HepG2 (cell line): ENCODE measurements around the gene SMURF2. TPM values are rescaled to one million over a fixed set of nuclear protein-coding genes. Genes with fewer than 3 reads are reported as not detected.
A peak's percentile ranks its signal among the peaks of the same experiment; 100 is the strongest.

Experiments
- EEA1 ChIP-seq: sonication (generic); formaldehyde crosslinking; IDR thresholded peaks from 2 replicates; pipeline ENCODE4 v1.5.1; 2020; ENCODE audit warnings: mild to moderate bottlenecking, missing genetic modification reagents, borderline replicate concordance
- JDP2 ChIP-seq: sonication (generic); formaldehyde crosslinking; IDR thresholded peaks from 2 replicates; pipeline ENCODE4 v1.8.1; 2022; ENCODE audit warnings: missing genetic modification reagents, borderline replicate concordance
- MATR3 ChIP-seq: sonication (generic); formaldehyde crosslinking; IDR thresholded peaks from 2 replicates; pipeline ENCODE4 v1.4.0; 2020; ENCODE audit warnings: missing genetic modification reagents
- MEIS1 ChIP-seq: sonication (generic); formaldehyde crosslinking; IDR thresholded peaks from 2 replicates; pipeline ENCODE4 v1.9.0; 2021; ENCODE audit warnings: mild to moderate bottlenecking, missing genetic modification reagents, moderate library complexity, borderline replicate concordance
- NCOA2 ChIP-seq: sonication (generic); formaldehyde crosslinking; IDR thresholded peaks from 2 replicates; pipeline ENCODE4 v1.8.0; 2022; ENCODE audit warnings: inconsistent platforms
- NPAS2 ChIP-seq: sonication (generic); formaldehyde crosslinking; IDR thresholded peaks from 2 replicates; pipeline ENCODE4 v1.8.0; 2022; ENCODE audit warnings: mild to moderate bottlenecking, missing genetic modification reagents, borderline replicate concordance
- RFX1 ChIP-seq: fragments of 450-650 bp; IDR thresholded peaks from 2 replicates; pipeline ENCODE4 v1.6.1; 2017
- ZFP36L1 ChIP-seq: sonication (generic); formaldehyde crosslinking; IDR thresholded peaks from 2 replicates; pipeline ENCODE4 v1.8.0; 2022; ENCODE audit warnings: mild to moderate bottlenecking, missing genetic modification reagents, moderate library complexity
- ZNF12 ChIP-seq: sonication (generic); formaldehyde crosslinking; IDR thresholded peaks from 2 replicates; pipeline ENCODE4 v1.5.0; 2020; ENCODE audit warnings: missing genetic modification reagents
- ZNF549 ChIP-seq: sonication (generic); formaldehyde crosslinking; IDR thresholded peaks from 2 replicates; pipeline ENCODE4 v1.5.0; 2020; ENCODE audit warnings: missing genetic modification reagents
- ZNF720 ChIP-seq: sonication (generic); formaldehyde crosslinking; IDR thresholded peaks from 2 replicates; pipeline ENCODE4 v1.4.0; 2020; ENCODE audit warnings: missing genetic modification reagents
- polyA plus RNA-seq, 8 experiments: library from polyadenylated mRNA; depleted of rRNA in 3 of 8; stranded (reverse) in 7 of 8; unstranded in 1 of 8; fragments of >200 nt; fragmentation: Illumina TruSeq in 4 of 8; extraction: Trizol in 4 of 8; gene quantifications; 2 replicates each; pipeline versions ENCODE4 v1.2.1 to v1.2.3, GENCODE V29; 2011 to 2016; ENCODE audit warnings: low read depth in 4 of 8, missing spikeins in 1 of 8, mixed read lengths in 1 of 8; ENCODE audit not compliant: insufficient read depth in 1 of 8
- total RNA-seq, 5 experiments: library from RNA; depleted of rRNA; stranded (reverse); fragments of >200 nt; fragmentation: Illumina TruSeq; extraction: Trizol; gene quantifications; 2 replicates each; pipeline ENCODE4 v1.2.3, GENCODE V29; 2016; ENCODE audit warnings: low read depth in 1 of 5
- TF ChIP-seq, protein P1 (sequence below): conservative IDR thresholded peaks from 2 replicates; pipeline ENCODE4 v1.6.1; 2018; ENCODE audit warnings: missing genetic modification reagents
- TF ChIP-seq, protein P2 (sequence below): sonication (generic); formaldehyde crosslinking; IDR thresholded peaks from 2 replicates; pipeline ENCODE4 v1.5.1; 2020; ENCODE audit warnings: missing genetic modification reagents, mild to moderate bottlenecking, borderline replicate concordance
- TF ChIP-seq, protein P3 (sequence below): IDR thresholded peaks from 2 replicates; pipeline ENCODE4 v1.6.1; 2018; ENCODE audit warnings: missing genetic modification reagents
- TF ChIP-seq, protein P4 (sequence below): sonication (generic); formaldehyde crosslinking; IDR thresholded peaks from 2 replicates; pipeline ENCODE4 v1.4.0; 2020; ENCODE audit warnings: mild to moderate bottlenecking, missing genetic modification reagents
- TF ChIP-seq, protein P5 (sequence below), 2 experiments: sonication (generic) in 1 of 2; formaldehyde crosslinking in 1 of 2; IDR thresholded peaks; 2 replicates each; pipeline versions ENCODE4 v1.6.1 to v1.9.0; 2014 to 2022; ENCODE audit warnings: antibody characterized with exemption in 1 of 2, borderline replicate concordance in 1 of 2, inconsistent platforms in 1 of 2, low read depth in 1 of 2, missing genetic modification reagents in 1 of 2

Gene SMURF2
- total and polyA plus RNA-seq, 2 of the 13 experiments (the other 11 are each of a cell fraction or from before 2014, with no cell fraction given) = 14.9 to 24.3 TPM

DNA sequence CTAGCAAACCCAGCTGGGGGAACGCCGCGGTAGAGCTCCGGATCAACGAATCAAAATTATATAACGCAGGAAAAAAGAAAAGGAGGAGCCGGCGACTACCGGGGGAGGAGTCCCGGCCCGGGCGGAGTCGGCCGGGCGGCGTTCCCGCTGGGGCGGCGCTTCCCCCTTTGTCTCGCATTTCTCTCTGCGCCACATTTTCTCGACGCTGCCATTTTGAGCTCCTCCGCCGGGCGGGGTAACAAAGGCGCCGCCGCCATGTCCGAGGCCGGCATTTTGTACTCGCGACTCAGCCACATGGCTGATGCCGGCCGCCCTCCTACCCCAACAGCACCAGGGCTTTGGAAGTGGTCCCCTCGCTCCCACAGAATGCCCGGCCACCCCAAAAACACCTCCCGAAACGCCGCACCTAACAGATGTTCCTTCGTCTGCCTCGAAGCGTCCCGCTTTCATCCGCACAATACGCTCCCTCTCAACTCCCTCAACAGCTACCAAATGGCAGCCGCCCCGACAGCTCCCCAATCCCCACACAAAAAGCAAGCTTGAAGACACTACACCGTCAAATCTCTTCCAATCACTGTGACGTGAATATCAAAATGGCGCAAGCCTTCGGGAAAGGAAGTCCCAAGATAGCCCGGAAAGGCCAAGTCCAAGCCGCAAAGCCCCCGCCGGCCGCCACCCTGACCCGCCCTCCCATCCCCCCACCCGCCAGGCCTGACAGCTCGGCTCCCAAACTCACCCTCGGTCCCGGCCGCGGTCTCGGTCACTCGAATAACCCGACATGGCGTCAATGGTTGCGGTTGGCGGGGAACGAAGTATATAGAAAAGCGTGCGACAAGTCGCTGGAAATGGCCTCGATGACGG is 156.5 kb downstream of the SMURF2 start (continued):
- TF ChIP-seq, protein P1, sequence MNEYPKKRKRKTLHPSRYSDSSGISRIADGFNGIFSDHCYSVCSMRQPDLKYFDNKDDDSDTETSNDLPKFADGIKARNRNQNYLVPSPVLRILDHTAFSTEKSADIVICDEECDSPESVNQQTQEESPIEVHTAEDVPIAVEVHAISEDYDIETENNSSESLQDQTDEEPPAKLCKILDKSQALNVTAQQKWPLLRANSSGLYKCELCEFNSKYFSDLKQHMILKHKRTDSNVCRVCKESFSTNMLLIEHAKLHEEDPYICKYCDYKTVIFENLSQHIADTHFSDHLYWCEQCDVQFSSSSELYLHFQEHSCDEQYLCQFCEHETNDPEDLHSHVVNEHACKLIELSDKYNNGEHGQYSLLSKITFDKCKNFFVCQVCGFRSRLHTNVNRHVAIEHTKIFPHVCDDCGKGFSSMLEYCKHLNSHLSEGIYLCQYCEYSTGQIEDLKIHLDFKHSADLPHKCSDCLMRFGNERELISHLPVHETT (CRISPR knock-in tag) = 0 out of 2 replicates have a peak, but pooled peaks have one; percentile 21
- TF ChIP-seq RFX1 (no peak), NPAS2 (CRISPR knock-in tag) (peak; percentile 42; the same call in 1 of the 2 replicates), NCOA2 (CRISPR knock-in tag) (peak; percentile 34; the same call in 1 of the 2 replicates), MATR3 (no peak), ZNF12 (CRISPR knock-in tag) (peak; percentile 29), ZFP36L1 (CRISPR knock-in tag) (no peak), JDP2 (CRISPR knock-in tag) (no peak; the same call in 1 of the 2 replicates), ZNF720 (no peak), MEIS1 (0 out of 2 replicates have a peak, but pooled peaks have one; percentile 22), EEA1 (no peak), ZNF549 (no peak)
- TF ChIP-seq, protein P2, sequence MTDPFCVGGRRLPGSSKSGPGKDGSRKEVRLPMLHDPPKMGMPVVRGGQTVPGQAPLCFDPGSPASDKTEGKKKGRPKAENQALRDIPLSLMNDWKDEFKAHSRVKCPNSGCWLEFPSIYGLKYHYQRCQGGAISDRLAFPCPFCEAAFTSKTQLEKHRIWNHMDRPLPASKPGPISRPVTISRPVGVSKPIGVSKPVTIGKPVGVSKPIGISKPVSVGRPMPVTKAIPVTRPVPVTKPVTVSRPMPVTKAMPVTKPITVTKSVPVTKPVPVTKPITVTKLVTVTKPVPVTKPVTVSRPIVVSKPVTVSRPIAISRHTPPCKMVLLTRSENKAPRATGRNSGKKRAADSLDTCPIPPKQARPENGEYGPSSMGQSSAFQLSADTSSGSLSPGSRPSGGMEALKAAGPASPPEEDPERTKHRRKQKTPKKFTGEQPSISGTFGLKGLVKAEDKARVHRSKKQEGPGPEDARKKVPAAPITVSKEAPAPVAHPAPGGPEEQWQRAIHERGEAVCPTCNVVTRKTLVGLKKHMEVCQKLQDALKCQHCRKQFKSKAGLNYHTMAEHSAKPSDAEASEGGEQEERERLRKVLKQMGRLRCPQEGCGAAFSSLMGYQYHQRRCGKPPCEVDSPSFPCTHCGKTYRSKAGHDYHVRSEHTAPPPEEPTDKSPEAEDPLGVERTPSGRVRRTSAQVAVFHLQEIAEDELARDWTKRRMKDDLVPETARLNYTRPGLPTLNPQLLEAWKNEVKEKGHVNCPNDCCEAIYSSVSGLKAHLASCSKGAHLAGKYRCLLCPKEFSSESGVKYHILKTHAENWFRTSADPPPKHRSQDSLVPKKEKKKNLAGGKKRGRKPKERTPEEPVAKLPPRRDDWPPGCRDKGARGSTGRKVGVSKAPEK (CRISPR knock-in tag) = no peak
- TF ChIP-seq, protein P3, sequence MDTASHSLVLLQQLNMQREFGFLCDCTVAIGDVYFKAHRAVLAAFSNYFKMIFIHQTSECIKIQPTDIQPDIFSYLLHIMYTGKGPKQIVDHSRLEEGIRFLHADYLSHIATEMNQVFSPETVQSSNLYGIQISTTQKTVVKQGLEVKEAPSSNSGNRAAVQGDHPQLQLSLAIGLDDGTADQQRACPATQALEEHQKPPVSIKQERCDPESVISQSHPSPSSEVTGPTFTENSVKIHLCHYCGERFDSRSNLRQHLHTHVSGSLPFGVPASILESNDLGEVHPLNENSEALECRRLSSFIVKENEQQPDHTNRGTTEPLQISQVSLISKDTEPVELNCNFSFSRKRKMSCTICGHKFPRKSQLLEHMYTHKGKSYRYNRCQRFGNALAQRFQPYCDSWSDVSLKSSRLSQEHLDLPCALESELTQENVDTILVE (CRISPR knock-in tag) = no peak
- TF ChIP-seq, protein P4, sequence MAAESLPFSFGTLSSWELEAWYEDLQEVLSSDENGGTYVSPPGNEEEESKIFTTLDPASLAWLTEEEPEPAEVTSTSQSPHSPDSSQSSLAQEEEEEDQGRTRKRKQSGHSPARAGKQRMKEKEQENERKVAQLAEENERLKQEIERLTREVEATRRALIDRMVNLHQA (CRISPR knock-in tag) = no peak
- TF ChIP-seq, protein P5, sequence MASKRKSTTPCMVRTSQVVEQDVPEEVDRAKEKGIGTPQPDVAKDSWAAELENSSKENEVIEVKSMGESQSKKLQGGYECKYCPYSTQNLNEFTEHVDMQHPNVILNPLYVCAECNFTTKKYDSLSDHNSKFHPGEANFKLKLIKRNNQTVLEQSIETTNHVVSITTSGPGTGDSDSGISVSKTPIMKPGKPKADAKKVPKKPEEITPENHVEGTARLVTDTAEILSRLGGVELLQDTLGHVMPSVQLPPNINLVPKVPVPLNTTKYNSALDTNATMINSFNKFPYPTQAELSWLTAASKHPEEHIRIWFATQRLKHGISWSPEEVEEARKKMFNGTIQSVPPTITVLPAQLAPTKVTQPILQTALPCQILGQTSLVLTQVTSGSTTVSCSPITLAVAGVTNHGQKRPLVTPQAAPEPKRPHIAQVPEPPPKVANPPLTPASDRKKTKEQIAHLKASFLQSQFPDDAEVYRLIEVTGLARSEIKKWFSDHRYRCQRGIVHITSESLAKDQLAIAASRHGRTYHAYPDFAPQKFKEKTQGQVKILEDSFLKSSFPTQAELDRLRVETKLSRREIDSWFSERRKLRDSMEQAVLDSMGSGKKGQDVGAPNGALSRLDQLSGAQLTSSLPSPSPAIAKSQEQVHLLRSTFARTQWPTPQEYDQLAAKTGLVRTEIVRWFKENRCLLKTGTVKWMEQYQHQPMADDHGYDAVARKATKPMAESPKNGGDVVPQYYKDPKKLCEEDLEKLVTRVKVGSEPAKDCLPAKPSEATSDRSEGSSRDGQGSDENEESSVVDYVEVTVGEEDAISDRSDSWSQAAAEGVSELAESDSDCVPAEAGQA (IDR thresholded peaks at IDR 0.05; ENCODE audit: low read depth) = peak; percentile 95
- TF ChIP-seq, protein P5 (CRISPR knock-in tag; IDR thresholded peaks at IDR 0.05; ENCODE audit: borderline replicate concordance) = no peak
